HCT116 (cell line): ENCODE data around the gene FMN2. TPM values are rescaled to one million over a fixed set of nuclear protein-coding genes. Genes with fewer than 3 reads are reported as not detected.

Experiments
- ATAC-seq: fragments of 200-7000 bp; cut with Tn5 transposase; 2 replicates; pipeline ENCODE4 v1.9.1; 2020; ENCODE audit warnings: mild to moderate bottlenecking, moderate library complexity
- BruUV-seq: library from RNA; stranded (reverse); fragments of 400-500 nt; replicated peaks from 2 replicates; lab custom pipeline; 2021; lab: Mats Ljungman, UMichigan
- CTCF ChIA-PET: fragments of 300-600 bp; sonication (Branson Sonifier 250); formaldehyde crosslinking; loops from one replicate; lab custom pipeline; 2021; ENCODE audit warnings: antibody characterized with exemption; lab: Charles Lee
- POLR2A ChIA-PET: fragments of 300-600, 350-600 bp; sonication (Branson Sonifier 250); formaldehyde crosslinking; loops from one replicate; lab custom pipeline; 2021; ENCODE audit warnings: antibody characterized with exemption; lab: Charles Lee
- RAD21 ChIA-PET, 2 experiments: fragments of 300-600 bp; sonication (Branson Sonifier 250); formaldehyde crosslinking; loops; one replicate each; lab custom pipeline; 2023; ENCODE audit warnings: low total read pairs in 2 of 2; ENCODE audit not compliant: uncharacterized antibody in 2 of 2, unreplicated experiment in 2 of 2, low non-redundant PET in 1 of 2; lab: Charles Lee
- DNase-seq: peaks from one replicate; pipeline ENCODE4 v3.0.0-alpha.2; 2010; ENCODE audit warnings: low read depth, low spot score
- H2AFZ ChIP-seq: fragments of 200-600 bp; shearing (Covaris generic), sonication (generic); 2 replicates; pipeline ENCODE4 v1.6.1; 2017; ENCODE audit warnings: low read depth, mixed run types, mixed read lengths, antibody characterized with exemption, low read length; ENCODE audit not compliant: poor library complexity, severe bottlenecking
- H3K27ac ChIP-seq: 2 replicates; pipeline ENCODE4 v1.5.1; 2012; ENCODE audit warnings: low read depth, low read length
- H3K27me3 ChIP-seq: fragments of 200-600 bp; sonication (generic); 2 replicates; pipeline ENCODE4 v1.6.1; 2016; ENCODE audit warnings: mixed run types, low read length, mixed read lengths; ENCODE audit not compliant: insufficient read depth
- H3K36me3 ChIP-seq, 2 experiments: fragments of 200-500 bp in 1 of 2; fragments of 200-600 bp in 1 of 2; sonication (Bioruptor generic) in 1 of 2; sonication (generic) in 1 of 2; 2 replicates each; pipeline versions ENCODE4 v1.5.1 to v1.6.1; 2014 to 2016; ENCODE audit warnings: low read length in 2 of 2, inconsistent platforms in 1 of 2, mixed read lengths in 1 of 2, mixed run types in 1 of 2; ENCODE audit not compliant: insufficient read depth in 2 of 2, control insufficient read depth in 1 of 2
- H3K4me1 ChIP-seq, 2 experiments: fragments of 200-600 bp in 1 of 2; sonication (generic) in 1 of 2; 2 replicates each; pipeline versions ENCODE4 v1.5.1 to v1.6.1; 2012 to 2017; ENCODE audit warnings: low read length in 2 of 2, inconsistent platforms in 1 of 2, mild to moderate bottlenecking in 1 of 2, mixed read lengths in 1 of 2, mixed run types in 1 of 2, moderate library complexity in 1 of 2; ENCODE audit not compliant: insufficient read depth in 2 of 2, control insufficient read depth in 1 of 2
- H3K4me2 ChIP-seq: fragments of 200-600 bp; sonication (generic); 2 replicates; pipeline ENCODE4 v1.6.1; 2017; ENCODE audit warnings: mixed run types, low read length, mixed read lengths
- H3K4me3 ChIP-seq, 2 experiments: fragments of 200-600 bp in 1 of 2; sonication (generic) in 1 of 2; replicated peaks in 1 of 2; 2 replicates each; pipeline ENCODE4 v1.5.1; 2011 to 2016; ENCODE audit warnings: low read length in 2 of 2, control low read depth in 1 of 2, low read depth in 1 of 2, mild to moderate bottlenecking in 1 of 2, mixed read lengths in 1 of 2, mixed run types in 1 of 2
- H3K79me2 ChIP-seq: fragments of 200-600 bp; sonication (generic); 2 replicates; pipeline ENCODE4 v1.6.1; 2017; ENCODE audit warnings: mild to moderate bottlenecking, mixed run types, low read length, moderate library complexity, mixed read lengths; ENCODE audit not compliant: insufficient read depth
- H3K9ac ChIP-seq: fragments of 200-600 bp; sonication (generic); 2 replicates; pipeline ENCODE4 v1.6.1; 2016; ENCODE audit warnings: low read length, mixed read lengths
- H3K9me2 ChIP-seq: fragments of 200-600 bp; sonication (generic), shearing (Covaris generic); 2 replicates; pipeline ENCODE4 v1.6.1; 2017; ENCODE audit warnings: mixed run types, mild to moderate bottlenecking, moderate library complexity; ENCODE audit not compliant: insufficient read depth
- H3K9me3 ChIP-seq, 2 experiments: fragments of 200-500 bp in 1 of 2; fragments of 200-600 bp in 1 of 2; sonication (Bioruptor generic) in 1 of 2; sonication (generic) in 1 of 2; 2 replicates each; pipeline ENCODE4 v1.6.1; 2014 to 2017; ENCODE audit warnings: low read length in 2 of 2, mixed read lengths in 2 of 2, inconsistent platforms in 1 of 2, low read depth in 1 of 2, mild to moderate bottlenecking in 1 of 2, mixed run types in 1 of 2, moderate library complexity in 1 of 2; ENCODE audit not compliant: control insufficient read depth in 1 of 2, insufficient read depth in 1 of 2
- H4K20me1 ChIP-seq: fragments of 200-600 bp; sonication (generic), shearing (Covaris generic); 2 replicates; pipeline ENCODE4 v1.6.1; 2017; ENCODE audit warnings: mixed run types, mild to moderate bottlenecking, moderate library complexity; ENCODE audit not compliant: insufficient read depth
- CEBPB ChIP-seq: IDR thresholded peaks from 2 replicates; pipeline ENCODE4 v1.6.1; 2012; ENCODE audit warnings: low read depth
- EGR1 ChIP-seq: IDR thresholded peaks from 2 replicates; pipeline ENCODE4 v1.6.1; 2012; ENCODE audit warnings: low read depth
- FOSL1 ChIP-seq: IDR thresholded peaks from 2 replicates; pipeline ENCODE4 v1.6.1; 2012; ENCODE audit warnings: low read depth
- JUND ChIP-seq: IDR thresholded peaks from 2 replicates; pipeline ENCODE4 v1.6.1; 2012
- SIN3A ChIP-seq: IDR thresholded peaks from 2 replicates; pipeline ENCODE4 v1.6.1; 2012; ENCODE audit warnings: low read depth
- SRF ChIP-seq: IDR thresholded peaks from 2 replicates; pipeline ENCODE4 v1.6.1; 2012; ENCODE audit warnings: low read depth
- TCF7L2 ChIP-seq: IDR thresholded peaks from 2 replicates; pipeline ENCODE4 v1.7.0; 2011; ENCODE audit warnings: borderline replicate concordance, inconsistent platforms; ENCODE audit not compliant: insufficient read depth, insufficient read length; ENCODE audit errors: extremely low read depth
- YY1 ChIP-seq: IDR thresholded peaks from 2 replicates; pipeline ENCODE4 v1.6.1; 2011; ENCODE audit warnings: low read length, low read depth, moderate library complexity, mild to moderate bottlenecking; ENCODE audit not compliant: insufficient replicate concordance; ENCODE audit errors: extremely low read depth
- ZFX ChIP-seq: fragments of 450-650 bp; IDR thresholded peaks from 2 replicates; pipeline ENCODE4 v1.6.1; 2017
- ZNF274 ChIP-seq: fragments of 200-500 bp; sonication (Bioruptor generic); IDR thresholded peaks from 2 replicates; pipeline ENCODE4 v1.6.1; 2014; ENCODE audit warnings: mild to moderate bottlenecking, low read depth, low read length, inconsistent platforms
- intact Hi-C: fragments of 100-400 bp; cut with micrococcal nuclease; formaldehyde crosslinking; loops from 2 replicates; pipeline ENCODE4 v1.10.0; 2022
- total RNA-seq: library from RNA; stranded (reverse); gene quantifications from one replicate; pipeline ENCODE4 v1.2.1, GENCODE V29; 2021; ENCODE audit not compliant: unreplicated experiment
- TF ChIP-seq, protein P1 (sequence below): IDR thresholded peaks from 2 replicates; pipeline ENCODE4 v1.6.1; 2012
- TF ChIP-seq, protein P2 (sequence below): IDR thresholded peaks from 2 replicates; pipeline ENCODE4 v1.6.1; 2012
- TF ChIP-seq, protein P3 (sequence below), 3 experiments: fragments of 200-600 bp in 1 of 3; sonication (generic) in 1 of 3; IDR thresholded peaks in 2 of 3; conservative IDR thresholded peaks in 1 of 3; 2 replicates each; pipeline ENCODE4 v1.5.1; 2012 to 2017; ENCODE audit warnings: low read depth in 2 of 3, low read length in 2 of 3, antibody characterized with exemption in 1 of 3, borderline replicate concordance in 1 of 3, control low read depth in 1 of 3, mild to moderate bottlenecking in 1 of 3, mixed read lengths in 1 of 3, mixed run types in 1 of 3, moderate library complexity in 1 of 3; ENCODE audit not compliant: insufficient read depth in 1 of 3
- TF ChIP-seq, protein P4 (sequence below): IDR thresholded peaks from 2 replicates; pipeline ENCODE4 v1.6.1; 2011; ENCODE audit warnings: mild to moderate bottlenecking, low read length, moderate library complexity; ENCODE audit not compliant: insufficient replicate concordance; ENCODE audit errors: extremely low read depth

FMN2 gene
- total RNA-seq, 1 experiment from 2014 or later, result not detected

DNA sequence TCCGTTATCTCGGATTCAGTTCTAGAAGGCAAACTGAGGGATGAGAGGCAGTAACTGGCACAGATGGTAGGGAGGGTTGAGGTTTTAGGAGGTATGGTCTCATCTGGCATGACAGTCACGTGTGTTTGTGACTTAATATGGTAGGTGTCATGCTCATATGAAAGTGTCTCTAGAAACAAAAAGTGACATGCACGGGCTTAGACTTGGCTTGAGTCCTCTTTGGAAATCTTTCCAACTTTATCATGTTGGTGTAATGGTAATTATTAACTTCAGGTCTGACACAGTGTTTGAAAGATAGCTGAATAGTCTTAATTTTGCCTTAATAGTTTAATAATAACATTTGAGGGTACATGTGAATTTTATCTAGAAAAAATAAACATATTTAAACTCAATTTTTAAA lies 218.1 kb downstream of the FMN2 start:
- TF ChIP-seq TCF7L2 (no peak), YY1 (no peak), SRF (no peak), EGR1 (no peak), JUND (no peak)
- TF ChIP-seq, protein P1, sequence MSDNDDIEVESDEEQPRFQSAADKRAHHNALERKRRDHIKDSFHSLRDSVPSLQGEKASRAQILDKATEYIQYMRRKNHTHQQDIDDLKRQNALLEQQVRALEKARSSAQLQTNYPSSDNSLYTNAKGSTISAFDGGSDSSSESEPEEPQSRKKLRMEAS, result no peak
- TF ChIP-seq, protein P2, sequence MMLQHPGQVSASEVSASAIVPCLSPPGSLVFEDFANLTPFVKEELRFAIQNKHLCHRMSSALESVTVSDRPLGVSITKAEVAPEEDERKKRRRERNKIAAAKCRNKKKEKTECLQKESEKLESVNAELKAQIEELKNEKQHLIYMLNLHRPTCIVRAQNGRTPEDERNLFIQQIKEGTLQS, result no peak
- TF ChIP-seq, all 23 proteins: peak for 0
- Histone ChIP-seq H3K79me2 (no peaks in the 10 kb centered on the region), H3K36me3 (no peaks in the 10 kb centered on the region), H3K9me2 (no peaks in the 10 kb centered on the region), H3K9ac (no peak overlapping the region), H3K4me1 (no peaks in the 10 kb centered on the region), H4K20me1 (no peaks in the 10 kb centered on the region), H3K27ac (no peak overlapping the region), H3K27me3 (no peaks in the 10 kb centered on the region), H3K9me3 (peaks cover 12 to 13% of the 10 kb centered on the region in 2 experiments; a peak in 2 of 4 replicates), H3K4me3 (no peak overlapping the region), H2AFZ (no peak overlapping the region), H3K4me2 (no peak overlapping the region)
- ATAC-seq (no peak), DNase-seq (no peak)
- ChIA-PET CTCF (no interaction called here), POLR2A (no interaction called here), RAD21 (no interaction called here)
- intact Hi-C loops, result no loop called here
- BruUV-seq, result no TSS peak

DNA sequence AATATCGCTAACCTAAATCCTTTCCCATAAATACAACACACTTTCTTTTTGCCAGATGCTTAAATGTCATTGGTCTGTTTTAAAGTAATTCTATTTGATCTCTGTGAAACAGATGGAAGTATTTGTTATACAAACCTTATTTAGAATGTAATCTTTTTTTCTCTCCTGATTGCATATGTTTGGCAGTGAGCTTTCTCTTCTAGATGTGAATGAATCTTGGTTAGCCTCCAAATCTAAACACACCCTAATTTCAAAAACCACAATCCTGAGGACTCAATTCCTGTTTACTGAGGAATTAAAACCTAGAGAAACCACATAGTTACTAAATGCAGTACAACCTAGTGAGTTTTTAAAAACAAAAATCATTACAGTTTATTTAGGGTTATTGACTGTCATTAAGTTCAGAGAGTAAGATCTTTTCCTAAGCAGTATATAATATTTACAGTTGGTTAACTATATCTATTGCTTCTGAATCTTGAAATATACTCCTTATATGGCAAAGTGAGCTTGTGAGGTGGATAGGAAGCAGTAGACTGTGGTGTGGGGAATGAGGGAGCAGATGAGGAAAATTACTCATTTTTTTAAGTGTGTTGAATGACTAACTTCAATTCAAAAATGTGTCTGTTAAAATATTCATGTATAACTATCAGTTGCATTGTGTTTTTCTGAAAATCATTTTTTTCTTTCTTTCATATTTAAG lies 218.7 kb downstream of the FMN2 start:
- CTCF ChIA-PET, result no interaction called here
- no peak overlapping the region for H3K4me2 ChIP-seq
- TF ChIP-seq SIN3A (no peak), FOSL1 (no peak), ZNF274 (no peak), JUND (no peak), YY1 (no peak), EGR1 (no peak), SRF (no peak), ZFX (no peak), CEBPB (no peak)
- TF ChIP-seq, protein P3, sequence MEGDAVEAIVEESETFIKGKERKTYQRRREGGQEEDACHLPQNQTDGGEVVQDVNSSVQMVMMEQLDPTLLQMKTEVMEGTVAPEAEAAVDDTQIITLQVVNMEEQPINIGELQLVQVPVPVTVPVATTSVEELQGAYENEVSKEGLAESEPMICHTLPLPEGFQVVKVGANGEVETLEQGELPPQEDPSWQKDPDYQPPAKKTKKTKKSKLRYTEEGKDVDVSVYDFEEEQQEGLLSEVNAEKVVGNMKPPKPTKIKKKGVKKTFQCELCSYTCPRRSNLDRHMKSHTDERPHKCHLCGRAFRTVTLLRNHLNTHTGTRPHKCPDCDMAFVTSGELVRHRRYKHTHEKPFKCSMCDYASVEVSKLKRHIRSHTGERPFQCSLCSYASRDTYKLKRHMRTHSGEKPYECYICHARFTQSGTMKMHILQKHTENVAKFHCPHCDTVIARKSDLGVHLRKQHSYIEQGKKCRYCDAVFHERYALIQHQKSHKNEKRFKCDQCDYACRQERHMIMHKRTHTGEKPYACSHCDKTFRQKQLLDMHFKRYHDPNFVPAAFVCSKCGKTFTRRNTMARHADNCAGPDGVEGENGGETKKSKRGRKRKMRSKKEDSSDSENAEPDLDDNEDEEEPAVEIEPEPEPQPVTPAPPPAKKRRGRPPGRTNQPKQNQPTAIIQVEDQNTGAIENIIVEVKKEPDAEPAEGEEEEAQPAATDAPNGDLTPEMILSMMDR (IDR thresholded peaks at IDR 0.05 in 2 of 3, conservative IDR thresholded peaks at IDR 0.05 in 1 of 3; ENCODE audit: borderline replicate concordance in 1 of 3, insufficient read depth in 1 of 3, low read depth in 2 of 3, low read length in 2 of 3), result no peak
- TF ChIP-seq, protein P1, result no peak
- TF ChIP-seq, protein P4, sequence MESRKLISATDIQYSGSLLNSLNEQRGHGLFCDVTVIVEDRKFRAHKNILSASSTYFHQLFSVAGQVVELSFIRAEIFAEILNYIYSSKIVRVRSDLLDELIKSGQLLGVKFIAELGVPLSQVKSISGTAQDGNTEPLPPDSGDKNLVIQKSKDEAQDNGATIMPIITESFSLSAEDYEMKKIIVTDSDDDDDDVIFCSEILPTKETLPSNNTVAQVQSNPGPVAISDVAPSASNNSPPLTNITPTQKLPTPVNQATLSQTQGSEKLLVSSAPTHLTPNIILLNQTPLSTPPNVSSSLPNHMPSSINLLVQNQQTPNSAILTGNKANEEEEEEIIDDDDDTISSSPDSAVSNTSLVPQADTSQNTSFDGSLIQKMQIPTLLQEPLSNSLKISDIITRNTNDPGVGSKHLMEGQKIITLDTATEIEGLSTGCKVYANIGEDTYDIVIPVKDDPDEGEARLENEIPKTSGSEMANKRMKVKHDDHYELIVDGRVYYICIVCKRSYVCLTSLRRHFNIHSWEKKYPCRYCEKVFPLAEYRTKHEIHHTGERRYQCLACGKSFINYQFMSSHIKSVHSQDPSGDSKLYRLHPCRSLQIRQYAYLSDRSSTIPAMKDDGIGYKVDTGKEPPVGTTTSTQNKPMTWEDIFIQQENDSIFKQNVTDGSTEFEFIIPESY, result no peak

More for the DNA sequence above, 218.7 kb downstream of the FMN2 start:
- intact Hi-C loops, result no loop called here
- no peak overlapping the region for H3K9ac ChIP-seq
- no peak overlapping the region for H3K4me3 ChIP-seq
- H3K27ac ChIP-seq, result no peak overlapping the region
- no peaks in the 10 kb centered on the region for H3K4me1 ChIP-seq
- H2AFZ ChIP-seq, result no peak overlapping the region
- H3K79me2 ChIP-seq, result no peaks in the 10 kb centered on the region
- no peaks in the 10 kb centered on the region for H4K20me1 ChIP-seq
- ATAC-seq (no peak), DNase-seq (no peak)
- H3K36me3 ChIP-seq, result no peaks in the 10 kb centered on the region
- H3K9me3 ChIP-seq, result peaks cover 8 to 13% of the 10 kb centered on the region in 2 experiments; a peak in 2 of 4 replicates
- ChIA-PET RAD21 (no interaction called here), POLR2A (no interaction called here)
- no peaks in the 10 kb centered on the region for H3K27me3 ChIP-seq
- BruUV-seq, result no TSS peak
- no peaks in the 10 kb centered on the region for H3K9me2 ChIP-seq
